HG03469 (cell line): Measurements from ENCODE around the gene ARMC3.
"Not testable (repeated sequence)": the region's sequence is repeated elsewhere in the genome, so short reads cannot be mapped to it uniquely, and the experiment has no call there.

Experiments
- ATAC-seq: cut with Tn5 transposase; IDR thresholded peaks from one replicate; pipeline ENCODE4 v1.9.1; 2021; ENCODE audit warnings: mild to moderate bottlenecking, moderate library complexity, moderate number of reproducible peaks; ENCODE audit not compliant: unreplicated experiment

ARMC3 gene

DNA sequence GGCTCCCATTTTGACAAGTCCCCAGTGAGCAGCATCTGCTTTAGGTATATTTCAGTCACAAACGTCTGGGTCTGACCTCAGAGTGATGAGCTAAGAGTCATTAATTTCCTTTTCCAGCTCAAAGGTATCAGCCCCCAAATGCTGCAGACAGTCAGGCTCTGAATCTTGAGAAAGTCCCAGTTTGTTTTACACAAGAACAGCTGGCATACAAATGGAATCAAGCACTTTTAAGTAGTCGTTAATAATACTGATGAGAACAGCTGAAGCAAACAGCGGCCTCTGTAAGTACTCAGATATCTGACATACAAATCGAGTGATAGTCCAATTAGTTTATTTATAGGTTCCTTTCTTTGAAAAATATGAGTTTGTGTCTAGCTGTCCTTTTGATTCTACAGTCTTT lies 118.2 kb downstream of the ARMC3 start:
- ATAC-seq: no peak

DNA sequence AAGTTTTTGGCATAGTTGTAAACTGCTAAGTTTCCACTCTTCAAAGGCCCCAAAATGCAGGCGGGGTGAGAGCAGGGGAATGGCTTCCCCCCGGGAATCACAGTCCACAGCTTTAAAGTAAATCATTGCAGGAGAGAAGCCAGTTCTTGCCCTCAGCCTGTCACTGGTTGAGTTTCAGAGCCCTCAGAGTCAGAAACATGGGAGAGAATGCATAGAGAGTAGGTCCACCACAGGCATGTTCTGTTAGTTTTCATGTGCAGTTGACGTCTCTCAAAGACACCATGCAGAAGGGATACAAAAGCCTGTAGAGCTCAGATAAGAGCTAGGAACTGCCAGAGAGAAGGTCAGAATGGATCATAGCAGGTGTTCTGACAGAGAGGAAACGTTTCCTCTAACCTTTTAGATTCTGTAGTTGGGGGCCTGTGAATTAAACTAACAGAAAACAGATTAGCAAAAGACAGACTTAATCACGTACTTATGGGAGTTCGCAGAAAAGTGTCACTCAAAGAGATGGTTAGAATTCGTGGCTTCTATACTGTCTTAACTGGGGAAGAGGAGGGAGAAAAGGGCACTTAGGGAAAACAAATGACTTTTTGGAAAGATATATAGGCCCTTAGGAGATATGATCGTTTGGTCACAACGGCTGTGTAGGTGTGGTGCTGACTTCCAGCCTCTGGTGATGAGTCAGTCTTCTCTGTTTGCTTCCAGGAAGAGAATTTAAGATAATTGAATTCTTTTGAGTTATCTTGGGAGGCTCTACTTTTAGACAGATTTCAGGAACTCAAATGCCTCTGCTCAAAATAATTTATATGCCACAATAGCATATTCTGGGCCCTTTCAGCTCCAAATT lies 119.6 kb downstream of the ARMC3 start:
- ATAC-seq: no peak

- ATAC-seq: no peak
These were observed 120.3 kb downstream of the ARMC3 start for GRCh38 chr10:23048191-23048590.

DNA sequence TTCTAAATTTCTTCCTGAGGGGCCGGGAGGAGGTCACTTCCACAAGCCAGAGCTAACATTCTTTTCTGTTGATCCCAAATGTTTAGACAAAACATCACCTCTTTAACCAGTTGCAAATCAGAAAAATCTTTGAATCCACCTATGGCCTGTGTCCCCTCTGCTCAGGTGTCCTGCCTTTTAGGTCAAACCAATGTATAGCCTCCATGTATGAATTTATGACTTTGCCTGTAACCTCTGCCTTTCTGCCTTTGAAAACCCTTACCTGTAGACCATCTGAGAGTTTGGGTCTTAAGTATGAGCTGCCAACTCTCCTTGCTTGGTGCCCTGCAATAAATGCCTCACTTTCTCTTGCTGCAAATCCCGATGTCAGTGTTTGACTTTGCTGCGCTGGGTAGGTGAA lies 123.4 kb downstream of the ARMC3 start:
- ATAC-seq: no peak

- ATAC-seq: no peak
These were observed 124.0 kb downstream of the ARMC3 start for GRCh38 chr10:23051855-23052331.

GRCh38 chr10:23053036-23053435 lies 125.2 kb downstream of the ARMC3 start:
- ATAC-seq: no peak

GRCh38 chr10:23055424-23056185 lies 127.8 kb downstream of the ARMC3 start:
- ATAC-seq: no peak

- no peak for ATAC-seq
These were observed 128.3 kb downstream of the ARMC3 start for GRCh38 chr10:23056186-23056579.

DNA sequence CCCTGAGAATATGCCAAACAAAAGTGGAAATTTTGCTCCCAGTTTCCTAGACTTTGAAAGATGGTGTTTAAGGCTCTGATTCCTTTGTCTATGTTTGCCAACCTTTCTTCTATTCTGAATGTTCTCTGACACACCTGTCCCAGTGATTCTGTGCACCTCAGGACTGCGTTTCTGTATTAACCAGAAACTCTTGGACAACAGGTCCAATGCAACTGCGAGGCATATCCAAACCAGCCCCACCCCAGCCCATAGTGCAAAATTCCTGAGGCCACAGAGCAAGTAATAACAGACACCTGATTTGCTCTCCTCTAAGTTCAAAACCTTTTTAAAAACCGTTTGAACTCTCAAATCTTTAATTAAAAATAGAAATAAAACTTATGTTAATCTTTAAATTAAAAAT lies 130.5 kb downstream of the ARMC3 start:
- ATAC-seq: no peak

DNA sequence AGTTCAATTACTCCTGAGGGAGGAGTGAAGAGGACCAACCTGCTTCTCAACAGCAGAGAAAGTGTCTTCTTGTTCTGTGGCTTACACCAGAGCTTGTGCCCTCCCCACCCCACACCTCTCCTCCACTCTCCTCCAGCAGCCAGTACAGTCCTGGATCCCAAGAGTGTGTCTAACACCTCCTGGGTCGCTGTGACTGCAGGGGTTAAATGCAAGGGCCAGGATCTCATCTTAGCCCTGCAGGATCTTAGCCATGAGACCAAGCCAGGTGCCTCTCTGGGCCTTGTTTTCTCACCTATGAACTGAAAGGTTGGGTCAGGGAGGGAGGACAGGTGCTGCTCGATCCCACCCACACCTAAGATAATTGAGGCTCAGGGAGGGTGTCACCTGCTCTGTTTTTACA lies 133.1 kb downstream of the ARMC3 start:
- no peak for ATAC-seq

- no peak for ATAC-seq
These were observed 135.5 kb downstream of the ARMC3 start for GRCh38 chr10:23063045-23063972.

GRCh38 chr10:23063973-23064812 lies 136.3 kb downstream of the ARMC3 start:
- ATAC-seq: no peak

DNA sequence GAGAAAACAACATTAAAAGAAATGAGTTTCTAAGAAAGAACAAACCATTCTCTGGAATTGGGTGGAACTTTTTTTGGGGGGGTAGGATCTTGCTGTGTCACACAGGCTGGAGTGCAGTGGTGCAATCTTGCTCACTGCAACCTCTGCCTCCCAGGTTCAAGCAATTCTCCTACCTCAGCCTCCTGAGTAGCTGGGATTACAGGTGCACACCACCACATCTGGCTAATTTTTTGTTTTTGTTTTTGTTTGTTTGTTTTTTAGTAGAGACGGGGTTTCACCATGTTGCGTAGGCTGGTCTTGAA lies 136.9 kb downstream of the ARMC3 start:
- not testable (repeated sequence) for ATAC-seq

DNA sequence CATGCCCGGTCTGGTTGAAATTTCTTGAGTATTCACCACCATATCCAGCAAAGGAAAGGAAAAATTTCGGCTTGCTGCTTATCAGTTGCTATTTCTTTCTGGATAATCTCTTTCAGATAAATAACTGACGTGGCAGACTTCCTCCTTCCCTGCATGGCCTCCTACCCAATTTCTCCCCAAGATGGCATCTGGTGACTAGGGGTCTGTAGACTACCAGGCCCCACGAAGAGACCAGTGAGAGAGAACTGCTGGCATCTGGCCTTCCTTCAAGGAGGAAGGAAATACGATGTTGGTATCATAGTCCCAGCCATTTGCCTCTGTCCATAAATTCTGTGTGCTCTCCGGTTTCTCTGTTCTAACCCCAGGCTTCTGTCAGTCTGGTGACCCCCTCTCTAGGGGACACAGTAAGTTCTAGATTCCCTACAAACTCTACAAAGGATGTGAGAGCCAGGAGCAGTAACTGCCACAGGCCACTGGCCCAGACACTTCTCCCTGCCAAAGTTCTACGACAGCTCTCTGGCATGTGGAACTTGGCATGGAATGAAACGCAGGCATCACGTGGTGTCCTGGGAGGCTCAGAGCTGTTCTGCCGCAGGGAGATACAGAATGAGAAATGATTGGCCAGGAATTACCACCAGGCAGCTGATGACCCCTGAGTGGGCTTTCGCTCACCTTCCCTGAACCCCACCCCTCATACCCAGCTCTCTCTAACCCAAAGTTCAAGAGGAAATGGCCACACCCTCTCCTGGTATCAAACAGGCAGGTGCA lies 137.5 kb downstream of the ARMC3 start:
- ATAC-seq: no peak

DNA sequence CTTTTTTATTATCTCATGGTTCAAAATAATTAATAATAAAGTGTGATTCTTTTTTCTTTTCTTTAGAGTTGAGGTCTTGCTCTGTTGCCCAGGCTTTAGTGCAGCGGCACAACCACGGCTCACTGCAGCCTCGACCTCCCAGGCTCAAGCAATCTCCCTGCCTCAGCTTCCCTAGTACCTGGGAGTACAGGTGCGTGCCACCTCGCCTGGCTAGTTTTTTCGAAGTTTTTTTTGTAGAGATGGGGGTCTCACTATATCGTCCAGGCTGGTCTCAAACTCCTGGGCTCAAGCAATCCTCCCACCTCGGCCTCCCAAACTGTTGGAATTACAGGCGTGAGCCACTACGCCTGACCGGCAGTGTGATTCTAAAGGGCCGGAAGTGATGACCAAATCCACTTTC lies 139.5 kb downstream of the ARMC3 start:
- ATAC-seq: no peak

- ATAC-seq: no peak
These were observed 140.3 kb downstream of the ARMC3 start for GRCh38 chr10:23067939-23068775.

GRCh38 chr10:23069019-23069815 lies 141.4 kb downstream of the ARMC3 start:
- ATAC-seq: no peak
